Activated CD4-positive, alpha-beta T cell treated with anti-CD3 and anti-CD28 coated beads, Interleukin-2, amount 10 ng/mL, durations not matched to agents 24 days and 14 days (primary cell): ENCODE measurements around the gene ISG20L2. TPM values are rescaled to one million over a fixed set of nuclear protein-coding genes. Genes with fewer than 3 reads are reported as not detected.
A peak's percentile ranks its signal among the peaks of the same experiment; 100 is the strongest.

Experiments
- DNase-seq: peaks from one replicate; pipeline ENCODE4 v3.0.0; 2022
- H3K27ac Mint-ChIP-seq: one replicate; pipeline ENCODE4 v1.8.0; 2022; ENCODE audit warnings: mild to moderate bottlenecking, mixed read lengths
- H3K27me3 Mint-ChIP-seq: one replicate; pipeline ENCODE4 v1.8.0; 2022; ENCODE audit warnings: mixed read lengths
- H3K36me3 Mint-ChIP-seq: one replicate; pipeline ENCODE4 v1.8.0; 2022; ENCODE audit warnings: low read depth, mild to moderate bottlenecking, mixed read lengths
- H3K4me1 Mint-ChIP-seq: one replicate; pipeline ENCODE4 v1.8.0; 2021; ENCODE audit warnings: mixed read lengths
- H3K4me3 Mint-ChIP-seq: one replicate; pipeline ENCODE4 v1.8.0; 2022; ENCODE audit warnings: mild to moderate bottlenecking, moderate library complexity, mixed read lengths
- H3K9me3 Mint-ChIP-seq: one replicate; pipeline ENCODE4 v1.8.0; 2021; ENCODE audit warnings: mixed read lengths
- intact Hi-C: fragments of 100-400 bp; cut with micrococcal nuclease; formaldehyde crosslinking; loops from one replicate; pipeline ENCODE4 v1.15.1; 2023
- total RNA-seq: library from RNA; stranded (reverse); gene quantifications from 2 replicates; pipeline ENCODE4 v1.2.3, GENCODE V29; 2022

Gene ISG20L2, protein sequence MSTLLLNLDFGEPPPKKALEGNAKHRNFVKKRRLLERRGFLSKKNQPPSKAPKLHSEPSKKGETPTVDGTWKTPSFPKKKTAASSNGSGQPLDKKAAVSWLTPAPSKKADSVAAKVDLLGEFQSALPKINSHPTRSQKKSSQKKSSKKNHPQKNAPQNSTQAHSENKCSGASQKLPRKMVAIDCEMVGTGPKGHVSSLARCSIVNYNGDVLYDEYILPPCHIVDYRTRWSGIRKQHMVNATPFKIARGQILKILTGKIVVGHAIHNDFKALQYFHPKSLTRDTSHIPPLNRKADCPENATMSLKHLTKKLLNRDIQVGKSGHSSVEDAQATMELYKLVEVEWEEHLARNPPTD
- 75.4 and 83.1 TPM in 2 replicates for total RNA-seq

DNA sequence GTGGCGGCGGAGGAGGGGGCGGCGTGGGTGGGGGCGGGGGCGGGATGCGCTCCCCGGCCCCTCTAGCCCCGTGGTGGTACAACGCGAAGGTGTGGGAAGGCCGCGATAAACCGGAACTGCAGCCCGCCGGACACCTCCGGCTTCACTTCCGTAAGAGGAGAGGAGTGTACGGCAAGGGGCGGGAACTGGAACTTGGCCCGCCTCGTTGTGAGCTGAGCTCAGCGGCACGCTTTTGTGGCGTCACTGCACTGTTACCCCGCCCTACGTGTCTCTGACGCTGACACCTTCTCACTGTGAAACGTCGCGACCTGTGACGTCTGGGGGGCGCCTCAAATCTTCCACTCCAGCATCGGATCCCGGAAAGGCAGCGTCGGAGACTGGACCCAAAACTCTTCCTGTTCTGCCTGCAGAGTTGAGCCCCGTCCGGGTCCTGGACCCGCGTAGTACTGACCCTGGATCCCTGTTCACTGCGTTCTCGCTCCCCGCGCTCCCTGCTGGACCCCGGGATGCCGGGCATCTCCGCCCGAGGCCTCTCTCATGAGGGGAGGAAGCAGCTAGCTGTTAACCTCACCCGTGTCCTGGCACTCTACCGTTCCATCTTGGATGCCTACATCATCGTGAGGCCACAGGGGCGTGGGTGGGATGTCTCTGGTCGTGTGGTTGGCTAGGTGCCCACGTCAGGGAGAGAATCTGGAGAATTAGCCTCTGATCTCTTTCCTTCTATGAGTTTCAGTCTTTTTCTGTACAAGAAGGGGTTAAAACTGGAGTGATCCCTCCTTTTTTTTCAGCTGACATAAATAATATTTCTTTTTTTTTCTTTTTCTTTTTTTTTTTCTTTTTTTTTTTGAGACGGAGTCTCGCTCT, at the start of gene ISG20L2:
TSS of gene ISG20L2 (minus strand) at position 168 of the 864 bp plus-strand sequence. CDS start 1,114 bp downstream, outside the sequence.
- Mint-ChIP-seq H3K36me3 (peaks cover 23% of the 10 kb centered on the region), H3K27ac (no peak within 1 kb of the TSS), H3K4me3 (no peak within 1 kb of the TSS), H3K4me1 (peaks cover 28% of the 10 kb centered on the region), H3K27me3 (no peaks in the 10 kb centered on the region), H3K9me3 (no peaks in the 10 kb centered on the region)
- DNase-seq = peak; percentile 99
- intact Hi-C loops = loop anchor here (1.0 to 10.0 kb wide), 8 partner anchors 12 to 674 kb away; partner anchors contain the start of genes CRABP2, HDGF, LAMTOR2 and MRPL24

DNA sequence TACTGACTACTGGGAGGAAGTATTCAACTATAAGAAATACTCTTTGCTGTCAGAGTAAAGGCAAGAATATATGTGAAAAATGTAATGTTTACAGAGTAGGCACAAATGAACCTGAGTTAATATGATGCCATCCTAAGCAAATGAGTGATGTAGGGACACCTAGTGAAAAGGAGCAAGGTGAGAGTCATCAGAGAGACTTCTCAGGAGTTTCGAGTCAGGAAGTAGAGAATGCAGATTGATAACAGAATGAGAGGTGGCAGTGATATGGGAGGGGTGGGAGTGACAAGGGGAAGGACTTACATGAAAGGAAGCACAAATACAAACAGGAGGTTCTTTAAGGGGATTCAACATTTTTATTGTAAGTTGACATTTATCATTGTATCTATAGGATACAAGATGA, 49.0 kb upstream of the ISG20L2 start:
- Mint-ChIP-seq H3K4me3 (no peak overlapping the region), H3K36me3 (peaks cover 41% of the 10 kb centered on the region), H3K27me3 (no peaks in the 10 kb centered on the region), H3K27ac (no peak overlapping the region), H3K4me1 (peaks cover 39% of the 10 kb centered on the region), H3K9me3 (no peaks in the 10 kb centered on the region)
- DNase-seq = no peak
- intact Hi-C loops = no loop called here

DNA sequence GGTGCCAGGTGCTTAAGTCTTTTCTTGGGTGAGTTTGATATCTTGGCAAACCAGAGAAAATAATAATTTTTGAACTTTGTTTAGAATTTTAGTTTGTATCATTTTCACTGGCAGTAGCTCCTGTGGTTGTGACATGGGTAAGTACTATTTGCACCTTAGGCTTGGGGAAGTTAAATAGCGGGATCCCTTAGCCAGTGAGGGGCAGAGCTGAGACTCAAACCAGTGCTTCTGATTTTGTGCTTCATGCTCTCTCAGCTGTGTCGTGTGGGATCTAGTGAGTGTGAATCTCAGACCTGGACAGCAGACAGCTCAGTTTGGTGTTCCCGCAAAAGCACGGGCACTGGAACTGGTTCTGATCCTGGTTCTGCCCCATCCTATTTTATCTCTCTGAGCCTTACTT, 48.4 kb upstream of the ISG20L2 start:
- Mint-ChIP-seq H3K4me1 (peaks cover 43% of the 10 kb centered on the region), H3K27ac (no peak overlapping the region), H3K36me3 (peaks cover 38% of the 10 kb centered on the region), H3K9me3 (no peaks in the 10 kb centered on the region), H3K4me3 (no peak overlapping the region), H3K27me3 (no peaks in the 10 kb centered on the region)
- DNase-seq = no peak
- intact Hi-C loops = no loop called here

DNA sequence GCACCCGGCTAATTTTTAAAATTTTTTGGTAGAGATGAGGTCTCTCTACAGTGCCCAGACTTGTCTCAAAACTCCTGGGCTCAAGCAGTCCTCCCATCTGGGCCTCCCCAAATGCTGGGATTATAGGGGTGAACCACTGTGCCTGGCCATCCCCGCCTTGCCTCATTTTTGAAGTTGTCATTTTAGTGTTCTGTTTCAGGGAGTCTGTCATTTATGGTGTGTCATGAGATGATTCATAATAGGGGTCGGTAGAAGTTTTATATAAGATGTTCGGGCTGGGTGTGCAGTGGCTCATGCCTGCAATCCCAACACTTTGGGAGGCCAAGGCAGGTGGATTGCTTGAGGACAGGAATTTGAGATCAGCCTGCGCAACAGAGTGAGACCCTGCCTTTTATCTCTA, 47.2 kb upstream of the ISG20L2 start:
- Mint-ChIP-seq H3K4me3 (no peak overlapping the region), H3K27ac (peak overlapping the region; percentile 1), H3K36me3 (peaks cover 35% of the 10 kb centered on the region), H3K9me3 (no peaks in the 10 kb centered on the region), H3K4me1 (peaks cover 40% of the 10 kb centered on the region), H3K27me3 (no peaks in the 10 kb centered on the region)
- DNase-seq = no peak
- intact Hi-C loops = no loop called here

DNA sequence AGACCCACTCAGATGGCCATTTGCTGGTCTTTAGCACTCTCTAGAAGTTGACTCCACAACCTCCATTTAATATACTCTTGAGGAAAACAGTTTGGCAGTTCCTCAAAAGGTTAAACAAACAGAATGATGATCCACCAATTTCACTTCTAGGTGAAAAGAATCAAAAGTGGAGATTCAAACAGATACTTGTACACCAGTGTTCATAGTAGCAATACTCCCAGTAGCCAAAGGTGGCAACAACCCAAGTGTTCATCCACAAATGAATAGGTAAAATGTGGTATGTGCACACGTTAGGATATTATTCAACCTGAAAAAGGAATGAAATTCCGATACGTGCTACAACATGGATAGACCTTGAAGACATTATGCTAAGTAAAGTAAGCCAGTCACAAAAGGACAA, 45.0 kb upstream of the ISG20L2 start:
- no peak overlapping the region for H3K27ac Mint-ChIP-seq
- no peaks in the 10 kb centered on the region for H3K27me3 Mint-ChIP-seq
- no peak for DNase-seq
- peaks cover 54% of the 10 kb centered on the region for H3K4me1 Mint-ChIP-seq
- H3K9me3 Mint-ChIP-seq = no peaks in the 10 kb centered on the region
- peaks cover 50% of the 10 kb centered on the region for H3K36me3 Mint-ChIP-seq
- H3K4me3 Mint-ChIP-seq = no peak overlapping the region
- intact Hi-C loops = no loop called here

DNA sequence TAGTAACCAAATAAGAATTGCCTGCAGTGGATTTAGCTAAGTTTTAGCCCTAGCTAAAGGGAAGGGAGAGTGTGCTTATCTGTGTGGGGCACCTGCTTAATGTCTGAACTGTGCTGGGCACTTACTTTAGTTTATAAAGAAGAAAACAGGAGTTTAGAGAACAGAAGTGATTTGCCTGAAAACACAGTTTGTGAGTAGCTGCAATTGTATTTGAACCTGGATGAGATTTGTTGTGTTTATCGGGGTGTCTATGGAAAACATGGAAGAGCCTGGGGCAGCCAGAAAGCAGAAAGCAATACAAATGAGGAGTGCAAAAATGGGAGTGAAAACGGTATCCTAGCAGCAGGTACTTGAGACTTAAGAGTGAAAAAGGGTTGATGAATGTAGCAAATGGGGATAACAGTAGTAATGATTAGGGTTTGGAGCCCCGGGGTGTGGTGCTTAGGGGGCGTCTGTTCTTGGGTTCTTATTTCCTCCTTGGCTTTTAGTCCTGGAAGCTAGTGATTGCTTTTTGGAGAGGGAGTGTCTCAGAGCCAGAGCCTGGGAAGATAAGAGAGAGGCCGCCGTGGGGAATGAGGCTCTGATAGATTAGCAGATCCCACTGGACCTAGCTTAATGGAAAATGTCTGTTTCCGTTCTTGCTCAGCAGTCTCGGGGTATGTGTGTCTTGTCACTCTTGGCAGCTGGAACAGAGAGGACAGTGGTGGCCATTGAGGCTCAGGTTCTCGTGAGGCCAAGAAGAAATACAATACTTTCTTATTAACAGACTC, 44.3 kb upstream of the ISG20L2 start:
- peaks cover 52% of the 10 kb centered on the region for H3K36me3 Mint-ChIP-seq
- intact Hi-C loops = no loop called here
- no peak overlapping the region for H3K4me3 Mint-ChIP-seq
- no peak for DNase-seq
- peaks cover 53% of the 10 kb centered on the region for H3K4me1 Mint-ChIP-seq
- H3K27ac Mint-ChIP-seq = peak overlapping the region; percentile 2
- no peaks in the 10 kb centered on the region for H3K27me3 Mint-ChIP-seq
- H3K9me3 Mint-ChIP-seq = no peaks in the 10 kb centered on the region

DNA sequence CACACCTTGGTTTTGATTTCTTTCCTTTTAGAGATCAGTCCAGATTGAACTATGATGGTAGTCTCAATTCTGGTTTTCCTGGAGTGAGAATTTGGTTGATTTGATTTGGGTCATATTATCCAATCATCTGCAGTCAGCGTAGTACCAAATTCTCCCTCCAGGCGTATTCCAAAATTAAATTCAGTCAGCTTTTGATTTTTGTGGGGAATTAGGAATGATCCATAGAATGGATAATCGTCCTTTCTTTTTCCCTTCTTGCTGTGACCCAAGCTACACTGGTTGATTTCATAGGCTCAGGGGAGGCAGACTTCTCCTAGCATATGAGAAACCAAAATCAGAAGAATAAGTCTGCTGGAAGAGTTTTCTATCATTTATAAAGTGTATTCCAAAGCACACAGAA, 43.7 kb upstream of the ISG20L2 start:
- Mint-ChIP-seq H3K4me3 (no peak overlapping the region), H3K4me1 (peaks cover 48% of the 10 kb centered on the region), H3K36me3 (peaks cover 47% of the 10 kb centered on the region), H3K27ac (no peak overlapping the region), H3K27me3 (no peaks in the 10 kb centered on the region), H3K9me3 (no peaks in the 10 kb centered on the region)
- intact Hi-C loops = no loop called here
- DNase-seq = no peak

DNA sequence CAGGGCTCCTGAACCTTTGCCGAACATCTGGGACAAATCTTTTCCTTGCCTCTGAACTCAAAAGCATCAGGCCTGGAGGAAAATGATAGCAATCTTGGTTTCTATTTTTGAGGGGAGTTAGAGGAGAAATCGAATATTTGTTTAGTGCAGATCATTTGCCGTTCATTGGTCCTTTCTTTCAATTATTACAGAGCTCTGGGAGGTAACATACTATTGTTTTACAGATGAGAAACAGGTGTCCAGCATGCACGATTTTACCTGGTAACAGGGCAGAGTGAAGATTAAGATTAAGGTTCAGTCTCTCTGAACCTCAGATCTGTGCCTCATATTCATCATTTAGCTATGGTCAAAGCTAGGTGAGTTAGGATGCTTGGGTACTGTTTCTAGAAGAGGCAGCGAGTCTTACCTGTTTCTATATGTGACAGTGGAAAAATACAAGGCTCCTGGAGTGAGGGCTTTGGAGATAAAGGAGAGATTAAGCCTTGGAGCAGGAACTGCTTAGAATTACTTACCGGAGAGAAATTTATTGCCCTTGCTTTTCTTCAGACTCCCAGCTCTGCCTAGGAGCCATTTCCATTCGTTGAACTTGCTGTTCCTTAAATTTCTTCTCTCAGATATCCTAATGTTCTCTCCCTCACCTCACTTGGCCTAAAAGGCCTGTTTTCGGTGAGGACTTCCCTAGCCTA, 40.2 kb upstream of the ISG20L2 start:
- peaks cover 38% of the 10 kb centered on the region for H3K36me3 Mint-ChIP-seq
- no peak for DNase-seq
- H3K4me1 Mint-ChIP-seq = peaks cover 47% of the 10 kb centered on the region
- H3K4me3 Mint-ChIP-seq = no peak overlapping the region
- intact Hi-C loops = no loop called here
- H3K27ac Mint-ChIP-seq = no peak overlapping the region
- H3K27me3 Mint-ChIP-seq = no peaks in the 10 kb centered on the region
- no peaks in the 10 kb centered on the region for H3K9me3 Mint-ChIP-seq

DNA sequence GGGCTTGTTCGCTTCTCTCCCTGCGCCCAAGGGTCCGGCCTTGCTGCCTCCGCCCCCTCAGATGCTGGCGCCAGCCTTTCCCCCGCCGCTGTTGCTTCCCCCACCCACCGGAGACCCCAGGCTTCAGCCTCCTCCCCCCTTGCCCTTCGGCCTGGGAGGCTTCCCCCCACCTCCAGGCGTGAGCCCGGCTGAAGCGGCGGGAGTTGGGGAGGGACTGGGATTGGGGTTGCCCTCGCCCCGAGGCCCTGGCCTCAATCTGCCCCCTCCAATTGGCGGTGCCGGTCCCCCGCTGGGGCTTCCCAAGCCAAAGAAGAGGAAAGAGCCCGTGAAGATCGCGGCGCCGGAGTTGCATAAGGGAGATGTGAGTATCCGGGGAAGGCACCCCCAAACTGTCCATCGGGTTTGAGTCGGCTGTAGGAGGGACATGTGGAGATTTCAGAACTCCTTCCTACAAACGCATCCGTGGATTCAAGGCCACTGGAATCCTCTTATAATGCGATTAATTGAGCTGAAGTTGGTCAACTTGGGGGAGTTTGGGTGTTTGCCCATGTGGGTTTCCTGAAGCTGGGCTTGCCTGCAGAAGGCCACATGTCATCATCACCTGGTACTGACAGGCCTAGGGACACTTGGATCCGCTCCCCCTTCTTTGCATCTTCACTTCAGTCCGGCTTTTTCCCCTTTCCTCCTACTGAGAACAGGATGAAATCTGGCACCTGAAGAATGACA, 39.5 kb upstream of the ISG20L2 start:
- intact Hi-C loops = loop anchor here (1.0 to 2.0 kb wide), 5 partner anchors 17 to 263 kb away; partner anchors contain the start of genes HDGF, ISG20L2, METTL25B and MRPL24
- peak; percentile 85 for DNase-seq
- H3K9me3 Mint-ChIP-seq = no peaks in the 10 kb centered on the region
- peaks cover 40% of the 10 kb centered on the region for H3K4me1 Mint-ChIP-seq
- H3K27ac Mint-ChIP-seq = no peak overlapping the region
- H3K36me3 Mint-ChIP-seq = peaks cover 33% of the 10 kb centered on the region
- no peaks in the 10 kb centered on the region for H3K27me3 Mint-ChIP-seq
- no peak overlapping the region for H3K4me3 Mint-ChIP-seq

DNA sequence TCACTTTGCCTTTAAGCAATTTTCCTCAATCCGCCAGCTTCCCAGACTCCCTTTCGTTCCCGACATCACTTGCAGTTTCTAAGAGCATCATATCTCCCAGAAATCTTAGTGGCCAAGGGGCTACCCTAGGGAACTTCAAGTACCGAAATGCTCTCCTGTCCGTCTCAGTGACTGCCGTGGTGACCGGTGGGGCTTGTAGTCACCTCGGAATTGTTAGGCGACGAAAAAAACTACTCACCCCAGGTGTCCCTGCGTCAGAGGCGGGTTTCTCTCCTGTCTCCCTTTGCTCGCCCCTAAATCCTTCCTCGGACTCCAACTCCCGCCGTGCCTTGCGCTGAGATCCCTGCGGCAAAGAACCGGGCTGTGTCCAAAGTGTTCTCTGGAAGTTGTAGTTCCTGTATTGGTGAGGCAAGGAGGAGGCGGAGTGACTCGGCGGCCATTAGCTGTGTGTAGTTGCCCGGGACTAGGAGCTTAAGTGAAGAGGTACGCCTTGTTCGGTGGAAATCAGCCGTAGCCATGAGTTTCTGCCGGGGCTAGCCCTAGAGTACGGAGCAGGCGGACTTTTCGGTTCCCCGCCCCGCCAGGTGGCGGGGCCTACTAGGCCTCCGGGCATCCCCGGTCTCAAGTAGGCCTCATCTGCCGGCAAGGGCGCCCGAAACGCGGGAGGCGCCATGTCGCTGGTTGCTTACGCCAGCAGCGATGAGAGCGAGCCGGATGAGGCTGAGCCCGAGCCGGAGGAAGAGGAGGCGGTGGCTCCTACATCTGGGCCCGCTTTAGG, 38.7 kb upstream of the ISG20L2 start, which contains the start of gene PRCC:
TSS of gene PRCC (plus strand) at position 435 of the 778 bp plus-strand sequence. CDS start at position 672, 237 bp downstream.
- H3K4me3 Mint-ChIP-seq = no peak within 1 kb of the TSS
- intact Hi-C loops = loop anchor here (1.0 to 2.0 kb wide), 5 partner anchors 16 to 262 kb away; partner anchors contain the start of genes HDGF, ISG20L2, METTL25B and MRPL24
- no peaks in the 10 kb centered on the region for H3K9me3 Mint-ChIP-seq
- peak; percentile 99 for DNase-seq
- peak within 1 kb of the TSS; percentile 79 for H3K27ac Mint-ChIP-seq
- no peaks in the 10 kb centered on the region for H3K27me3 Mint-ChIP-seq
- H3K36me3 Mint-ChIP-seq = peaks cover 27% of the 10 kb centered on the region
- H3K4me1 Mint-ChIP-seq = peaks cover 33% of the 10 kb centered on the region

DNA sequence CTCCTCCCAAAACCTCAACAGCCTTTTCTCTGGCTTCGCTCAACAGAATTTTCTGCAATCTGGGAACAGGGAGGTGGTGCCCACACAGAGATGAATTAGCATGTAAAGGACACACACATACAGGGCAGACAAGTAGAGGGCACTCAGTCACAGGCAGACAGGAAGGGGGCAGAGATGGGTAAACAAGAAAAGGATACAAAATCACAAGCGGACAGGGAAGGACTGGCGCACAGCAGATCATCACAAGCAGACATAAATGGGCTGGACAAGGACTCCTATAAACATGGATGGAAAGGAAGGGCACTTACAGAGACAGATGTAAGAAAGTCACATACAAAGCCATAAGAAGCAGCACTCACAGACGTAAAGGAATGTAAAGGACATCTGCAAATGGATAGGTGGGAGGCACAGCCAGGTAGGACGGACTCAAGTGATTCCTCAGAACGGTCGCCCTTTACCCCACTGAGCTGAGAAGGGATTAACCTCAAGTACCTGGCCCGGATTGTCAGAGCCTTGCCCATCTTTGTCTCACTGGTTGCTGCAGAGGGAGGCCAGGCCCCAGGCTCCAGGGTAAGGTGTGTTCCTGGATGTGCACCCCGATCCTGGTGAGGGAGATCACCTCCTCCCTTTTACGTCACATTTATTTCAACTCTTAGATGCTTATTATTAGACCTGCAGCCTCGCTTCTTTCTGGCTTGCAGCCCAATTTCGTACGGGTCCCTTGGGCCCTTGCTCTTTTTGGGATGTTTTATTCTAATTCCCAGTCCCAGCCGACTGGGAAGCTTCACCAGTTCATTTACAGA, 37.9 kb upstream of the ISG20L2 start:
- Mint-ChIP-seq H3K9me3 (no peaks in the 10 kb centered on the region), H3K27me3 (no peaks in the 10 kb centered on the region), H3K4me3 (no peak overlapping the region), H3K36me3 (peaks cover 25% of the 10 kb centered on the region), H3K4me1 (peaks cover 30% of the 10 kb centered on the region), H3K27ac (peak overlapping the region; percentile 79)
- peak; percentile 67 for DNase-seq
- intact Hi-C loops = loop anchor here (1.0 to 2.0 kb wide), 5 partner anchors 15 to 261 kb away; partner anchors contain the start of genes HDGF, ISG20L2, METTL25B and MRPL24
